Measurements from ENCODE around the gene BATF. TPM values are rescaled to one million over a fixed set of nuclear protein-coding genes. Genes with fewer than 3 reads are reported as not detected.
A peak's percentile ranks its signal among the peaks of the same experiment; 100 is the strongest.

BATF gene
- total RNA-seq, 1 experiment from 2014 or later = 1.7 TPM

DNA sequence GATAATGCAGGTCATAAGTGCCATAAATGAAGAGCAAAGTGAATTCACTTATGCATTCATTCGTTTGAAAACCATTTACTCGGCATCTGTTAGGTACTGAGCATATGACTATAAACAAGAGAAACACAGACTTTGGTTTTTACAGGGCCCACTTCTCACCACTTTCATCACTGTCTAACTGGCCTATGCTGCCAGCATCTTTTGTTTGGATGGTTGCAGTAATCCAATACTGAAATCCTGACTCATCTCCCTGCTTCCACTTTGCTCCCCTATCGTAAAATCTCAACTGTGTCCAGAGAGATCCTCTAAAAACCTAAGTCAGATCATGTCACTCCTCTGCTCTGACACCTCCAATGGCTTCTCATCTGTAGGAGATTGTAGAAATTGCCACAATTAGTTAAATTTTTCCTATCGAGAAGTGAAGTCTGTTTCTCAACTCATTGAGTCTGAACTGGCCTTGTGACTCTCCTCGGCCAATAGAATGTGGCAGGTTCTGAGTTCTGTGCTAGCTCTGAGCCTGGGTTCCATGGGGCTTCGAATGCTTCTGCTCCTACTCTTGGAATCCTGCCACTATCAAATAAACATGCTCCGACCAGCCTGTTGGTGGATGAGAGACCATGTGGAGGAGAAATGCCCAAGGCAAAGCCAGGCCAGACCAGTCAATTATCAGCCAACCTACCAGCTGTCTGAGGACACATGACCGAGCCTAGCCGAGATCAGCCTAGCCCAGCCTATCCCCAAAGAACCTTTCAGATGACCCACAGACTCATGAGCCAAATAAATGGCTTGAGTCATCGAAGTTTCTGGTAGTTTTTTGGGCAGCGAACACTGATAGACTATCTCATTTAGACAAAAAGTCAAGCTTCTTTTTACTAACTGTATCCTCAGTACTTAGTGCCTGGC is 2.2 kb upstream of the BATF start:
- no peak for DNase-seq
- POLR2A ChIA-PET = no interaction called here
- Mint-ChIP-seq H3K27me3 (ENCODE audit: insufficient read depth, unreplicated experiment) (no peaks in the 10 kb centered on the region), H3K4me1 (ENCODE audit: low read depth, unreplicated experiment) (peaks cover 29% of the 10 kb centered on the region), H3K4me3 (ENCODE audit: unreplicated experiment) (no peak overlapping the region), H3K9me3 (ENCODE audit: unreplicated experiment) (no peaks in the 10 kb centered on the region), H3K27ac (ENCODE audit: unreplicated experiment) (peak overlapping the region; percentile 81), H3K36me3 (ENCODE audit: insufficient read depth, unreplicated experiment) (no peaks in the 10 kb centered on the region)
- no peaks in the 10 kb centered on the region for H3K36me3 ChIP-seq (ENCODE audit: control insufficient read depth, insufficient read depth, low read length)
- intact Hi-C loops (cut with micrococcal nuclease; ENCODE audit: unreplicated experiment) = loop anchor here (2.0 kb wide), 1 partner anchor 141 kb away; the partner anchor contains the start of genes ERG28 and TTLL5
- H3K4me3 ChIP-seq (ENCODE audit: low read depth, low read length) = no peak overlapping the region
- no peak for TF ChIP-seq CTCF (IDR thresholded peaks at IDR 0.05; ENCODE audit: insufficient read depth in 1 of 2, low read depth in 1 of 2, low read length in 1 of 2, severe bottlenecking in 1 of 2, unreplicated experiment in 1 of 2)
- H3K27me3 ChIP-seq (replicated peaks; ENCODE audit: control insufficient read depth, insufficient read depth, low read length) = no peaks in the 10 kb centered on the region
- CTCF ChIA-PET = interaction anchor here (0.5 to 3.7 kb wide), 4 partner anchors 41 to 1826 kb away, joined by 3 to 23 read pairs (median 8); partner anchors contain the start of gene JDP2
- BruUV-seq (replicated peaks) = no TSS peak
- no peaks in the 10 kb centered on the region for H3K9me3 ChIP-seq
- peaks cover 48% of the 10 kb centered on the region for H3K4me1 ChIP-seq

DNA sequence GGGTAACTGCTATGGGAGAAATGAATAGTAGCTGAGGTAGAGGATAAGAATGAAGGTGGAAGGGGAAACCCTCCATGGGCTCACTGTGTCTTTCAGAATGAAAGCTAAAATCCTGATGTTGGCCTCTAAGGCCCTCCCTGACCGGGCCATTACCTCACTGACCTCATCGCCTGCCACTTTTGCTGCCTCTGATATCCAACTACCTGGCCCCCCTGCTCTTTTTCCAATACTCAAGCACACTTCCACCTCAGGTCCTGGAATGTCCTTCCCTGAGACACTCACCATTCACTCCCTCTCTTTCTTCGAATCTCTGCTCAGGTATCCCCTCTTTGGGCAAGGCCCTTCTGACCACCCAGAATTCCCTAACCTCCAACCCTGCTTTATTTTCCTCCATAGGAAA is 1.4 kb upstream of the BATF start:
- ChIA-PET POLR2A (interaction anchor here (1.2 to 1.6 kb wide), 2 partner anchors 140 to 226 kb away, joined by 3 to 9 read pairs; partner anchors contain the start of genes ERG28 and TTLL5), CTCF (interaction anchor here (1.3 to 3.7 kb wide), 3 partner anchors 33 to 68 kb away, joined by 7 to 23 read pairs (median 8); no protein-coding TSS in a partner anchor)
- peaks cover 29% of the 10 kb centered on the region for H3K4me1 Mint-ChIP-seq (ENCODE audit: low read depth, unreplicated experiment)
- Histone ChIP-seq H3K36me3 (ENCODE audit: control insufficient read depth, insufficient read depth, low read length) (no peaks in the 10 kb centered on the region), H3K9me3 (no peaks in the 10 kb centered on the region), H3K4me1 (peaks cover 48% of the 10 kb centered on the region), H3K27me3 (replicated peaks; ENCODE audit: control insufficient read depth, insufficient read depth, low read length) (no peaks in the 10 kb centered on the region), H3K4me3 (ENCODE audit: low read depth, low read length) (no peak overlapping the region)
- H3K27ac Mint-ChIP-seq (ENCODE audit: unreplicated experiment) = peak overlapping the region; percentile 81
- BruUV-seq (replicated peaks) = TSS peak; percentile 80
- TF ChIP-seq CTCF (IDR thresholded peaks at IDR 0.05; ENCODE audit: insufficient read depth in 1 of 2, low read depth in 1 of 2, low read length in 1 of 2, severe bottlenecking in 1 of 2, unreplicated experiment in 1 of 2) = no peak
- no peaks in the 10 kb centered on the region for H3K27me3 Mint-ChIP-seq (ENCODE audit: insufficient read depth, unreplicated experiment)
- H3K36me3 Mint-ChIP-seq (ENCODE audit: insufficient read depth, unreplicated experiment) = no peaks in the 10 kb centered on the region
- no peaks in the 10 kb centered on the region for H3K9me3 Mint-ChIP-seq (ENCODE audit: unreplicated experiment)
- peak overlapping the region; percentile 24 for H3K4me3 Mint-ChIP-seq (ENCODE audit: unreplicated experiment)
- intact Hi-C loops (cut with micrococcal nuclease; ENCODE audit: unreplicated experiment) = loop anchor here (1.0 to 2.0 kb wide), 4 partner anchors 32 to 140 kb away; partner anchors contain the start of genes ERG28 and TTLL5
- no peak for DNase-seq

- no peak for TF ChIP-seq CTCF (IDR thresholded peaks at IDR 0.05; ENCODE audit: insufficient read depth in 1 of 2, low read depth in 1 of 2, low read length in 1 of 2, severe bottlenecking in 1 of 2, unreplicated experiment in 1 of 2)
- TSS peak; percentile 86 for BruUV-seq (replicated peaks)
- Histone ChIP-seq H3K9me3 (no peaks in the 10 kb centered on the region), H3K4me3 (ENCODE audit: low read depth, low read length) (no peak overlapping the region), H3K4me1 (peaks cover 48% of the 10 kb centered on the region), H3K36me3 (ENCODE audit: control insufficient read depth, insufficient read depth, low read length) (no peaks in the 10 kb centered on the region), H3K27me3 (replicated peaks; ENCODE audit: control insufficient read depth, insufficient read depth, low read length) (no peaks in the 10 kb centered on the region)
- H3K27me3 Mint-ChIP-seq (ENCODE audit: insufficient read depth, unreplicated experiment) = no peaks in the 10 kb centered on the region
- H3K9me3 Mint-ChIP-seq (ENCODE audit: unreplicated experiment) = no peaks in the 10 kb centered on the region
- peak overlapping the region; percentile 81 for H3K27ac Mint-ChIP-seq (ENCODE audit: unreplicated experiment)
- intact Hi-C loops (cut with micrococcal nuclease; ENCODE audit: unreplicated experiment) = loop anchor here (1.0 to 2.0 kb wide), 4 partner anchors 32 to 139 kb away; partner anchors contain the start of genes ERG28 and TTLL5
- peak; percentile 65 to 77 for DNase-seq
- H3K36me3 Mint-ChIP-seq (ENCODE audit: insufficient read depth, unreplicated experiment) = no peaks in the 10 kb centered on the region
- H3K4me1 Mint-ChIP-seq (ENCODE audit: low read depth, unreplicated experiment) = peaks cover 29% of the 10 kb centered on the region
- peak overlapping the region; percentile 43 for H3K4me3 Mint-ChIP-seq (ENCODE audit: unreplicated experiment)
- ChIA-PET POLR2A (interaction anchor here (0.5 to 1.6 kb wide), 5 partner anchors 34 to 1800 kb away, joined by 3 to 9 read pairs (median 4); partner anchors contain the start of genes ERG28 and TTLL5), CTCF (interaction anchor here (0.5 to 3.7 kb wide), 5 partner anchors 32 to 139 kb away, joined by 3 to 23 read pairs (median 7); partner anchors contain the start of gene ERG28)
These were observed 662 bp upstream of the BATF start for GRCh38 chr14:75521415-75522199.

Data from Caco-2 (cell line).